Endothelial cell of umbilical vein (primary cell): ENCODE data around the gene CMIP.

ENCODE experiments used
- CTCF ChIP-seq, 2 donors: IDR thresholded peaks; 1 replicate in 1 of 2; 2 replicates in 1 of 2; pipeline ENCODE4 v1.5.1; 2011; ENCODE audit warnings: low read length in 2 of 2, mild to moderate bottlenecking in 2 of 2, moderate library complexity in 2 of 2, control low read depth in 1 of 2, inconsistent platforms in 1 of 2, low read depth in 1 of 2; ENCODE audit not compliant: insufficient read depth in 1 of 2; ENCODE audit errors: extremely low read depth in 1 of 2
- EZH2 ChIP-seq: IDR thresholded peaks from 2 replicates; pipeline ENCODE4 v1.6.1; 2012; ENCODE audit warnings: borderline replicate concordance, low read depth, mild to moderate bottlenecking, moderate library complexity, low read length, inconsistent platforms; ENCODE audit not compliant: severe bottlenecking
- FOS ChIP-seq: IDR thresholded peaks from 2 replicates; pipeline ENCODE4 v1.6.1; 2011; ENCODE audit warnings: mild to moderate bottlenecking, low read length, moderate library complexity, borderline replicate concordance; ENCODE audit not compliant: insufficient read depth
- GATA2 ChIP-seq: IDR thresholded peaks from 2 replicates; pipeline ENCODE4 v1.7.0; 2011; ENCODE audit warnings: low read depth, mild to moderate bottlenecking, moderate library complexity, mixed read lengths, low read length; ENCODE audit not compliant: insufficient read length, insufficient read depth
- JUN ChIP-seq: IDR thresholded peaks from 2 replicates; pipeline ENCODE4 v1.6.1; 2011; ENCODE audit warnings: borderline replicate concordance, low read depth; ENCODE audit not compliant: insufficient read length, insufficient read depth
- MAX ChIP-seq: IDR thresholded peaks from 2 replicates; pipeline ENCODE4 v1.6.1; 2011; ENCODE audit not compliant: insufficient read depth, insufficient read length
- MYC ChIP-seq: IDR thresholded peaks from one replicate; pipeline ENCODE4 v1.6.1; 2011; ENCODE audit warnings: mild to moderate bottlenecking, low read depth, low read length
- POLR2A ChIP-seq: IDR thresholded peaks from 2 replicates; pipeline ENCODE4 v1.6.1; 2012; ENCODE audit warnings: low read depth, mild to moderate bottlenecking, control low read depth, low read length
- POLR2AphosphoS5 ChIP-seq: IDR thresholded peaks from 2 replicates; pipeline ENCODE4 v1.6.1; 2012; ENCODE audit warnings: low read depth, mild to moderate bottlenecking, control low read depth, low read length, moderate library complexity; ENCODE audit not compliant: insufficient read depth

GRCh38 chr16:81734632-81735434 is 290.2 kb downstream of the CMIP start:
- TF ChIP-seq CTCF (IDR thresholded peaks at IDR 0.05; ENCODE audit: extremely low read depth in 1 of 2, insufficient read depth in 1 of 2, low read depth in 1 of 2, low read length in 2 of 2) (no peak), POLR2A (no peak), POLR2AphosphoS5 (no peak), EZH2 (no peak), MAX (no peak), JUN (no peak), GATA2 (no peak), MYC (no peak), FOS (no peak)
